Activated naive CD4-positive, alpha-beta T cell treated with anti-CD3 and anti-CD28 coated beads, Interleukin-2, amount 10 ng/mL, durations not matched to agents 5 hours and 36 hours (primary cell): ENCODE data around the gene PEPD. TPM values are rescaled to one million over a fixed set of nuclear protein-coding genes. Genes with fewer than 3 reads are reported as not detected.

Source experiments
- total RNA-seq, 2 experiments: library from RNA; stranded (reverse); gene quantifications; one replicate each; pipeline ENCODE4 v1.2.3, GENCODE V29; 2021

Gene PEPD
- 10 to 100 TPM; 33.8 to 36.1 TPM for total RNA-seq

GRCh38 chr19:33521480-33522370 lies at the start of gene PEPD:
Gene PEPD (minus strand): TSS chr19:33521791. CDS start chr19:33521760, 31 bp downstream.

GRCh38 chr19:33373453-33374235 lies 147.9 kb downstream of the PEPD start, which contains the start of gene CEBPG:
Gene CEBPG (plus strand): TSS chr19:33373709. CDS start chr19:33379240, 5,531 bp downstream.

Other genes starting within 250 kb of the PEPD start
- gene CEBPA, start 219.3 kb downstream of the PEPD start, total RNA-seq: under 1 TPM; 0.08 to 0.14 TPM
- 10 to 100 TPM; 21.4 to 22.4 TPM for gene CEBPG, start 148.1 kb downstream of the PEPD start, total RNA-seq
- not detected for gene CHST8, start 100.2 kb upstream of the PEPD start, total RNA-seq